ENCODE data around the gene PEF1.

PEF1 gene

GRCh38 chr1:31585736-31586365 is 58.8 kb downstream of the PEF1 start:
- no peak for DNase-seq
- no peak for TF ChIP-seq CTCF (IDR thresholded peaks at IDR 0.05)
- Histone ChIP-seq H3K9me3 (no peaks in the 10 kb centered on the region), H3K27me3 (no peaks in the 10 kb centered on the region), H3K4me3 (peak overlapping the region; percentile 27 to 34), H3K4me1 (peaks cover 0 to 97% (median 87%) of the 10 kb centered on the region in 4 donors), H3K27ac (peak overlapping the region; percentile 87 to 91), H3K36me3 (peaks cover 30 to 50% (median 45%) of the 10 kb centered on the region in 3 donors)
- intact Hi-C loops (cut with DNase I; ENCODE audit: low total_unique reads), result no loop called here

- no peaks in the 10 kb centered on the region for H3K27me3 ChIP-seq
- H3K9me3 ChIP-seq, result no peaks in the 10 kb centered on the region
- peak overlapping the region; percentile 27 to 34 for H3K4me3 ChIP-seq
- H3K36me3 ChIP-seq, result peaks cover 30 to 50% (median 45%) of the 10 kb centered on the region in 3 donors
- peak overlapping the region; percentile 87 to 91 for H3K27ac ChIP-seq
- intact Hi-C loops (cut with DNase I; ENCODE audit: low total_unique reads), result no loop called here
- DNase-seq, result peak in 1 of 2 donors; percentile 67
- peaks cover 0 to 98% (median 90%) of the 10 kb centered on the region in 4 donors for H3K4me1 ChIP-seq
- TF ChIP-seq CTCF (IDR thresholded peaks at IDR 0.05), result no peak
Observed at GRCh38 chr1:31584869-31585735, 59.6 kb downstream of the PEF1 start.

- Histone ChIP-seq H3K36me3 (peaks cover 34 to 50% (median 45%) of the 10 kb centered on the region in 3 donors), H3K27me3 (no peaks in the 10 kb centered on the region), H3K4me3 (peak overlapping the region; percentile 27 to 34), H3K9me3 (no peaks in the 10 kb centered on the region), H3K27ac (peak overlapping the region; percentile 87 to 91), H3K4me1 (peaks cover 0 to 99% (median 91%) of the 10 kb centered on the region in 4 donors)
- intact Hi-C loops (cut with DNase I; ENCODE audit: low total_unique reads), result no loop called here
- peak; percentile 87 to 98 for DNase-seq
- no peak for TF ChIP-seq CTCF (IDR thresholded peaks at IDR 0.05)
Observed at GRCh38 chr1:31583995-31584868, 60.4 kb downstream of the PEF1 start.

- peak in 1 of 2 donors; percentile 89 for DNase-seq
- intact Hi-C loops (cut with DNase I; ENCODE audit: low total_unique reads), result no loop called here
Observed at GRCh38 chr1:31583082-31583994, 61.3 kb downstream of the PEF1 start.

More at GRCh38 chr1:31583082-31583994, 61.3 kb downstream of the PEF1 start:
- no peak for TF ChIP-seq CTCF (IDR thresholded peaks at IDR 0.05)
- Histone ChIP-seq H3K36me3 (peaks cover 35 to 50% (median 45%) of the 10 kb centered on the region in 3 donors), H3K4me1 (peaks cover 0 to 93% (median 84%) of the 10 kb centered on the region in 4 donors), H3K4me3 (peak overlapping the region; percentile 27 to 34), H3K9me3 (no peaks in the 10 kb centered on the region), H3K27me3 (no peaks in the 10 kb centered on the region), H3K27ac (peak overlapping the region; percentile 87 to 91)
